ENCODE results near the gene RAB20. TPM values are rescaled to one million over a fixed set of nuclear protein-coding genes. Genes with fewer than 3 reads are reported as not detected.

The RAB20 gene
- total RNA-seq, 1 donor from 2014 or later, result 8.2 TPM

- TF ChIP-seq CTCF (IDR thresholded peaks at IDR 0.05; ENCODE audit: insufficient read depth, low read length, severe bottlenecking), result no peak
- DNase-seq (ENCODE audit: low read depth), result no peak
- FAIRE-seq, result no peak
- H3K36me3 ChIP-seq (ENCODE audit: control insufficient read depth, insufficient read depth, low read length), result no peaks in the 10 kb centered on the region
- no peak overlapping the region for H3K4me3 ChIP-seq (ENCODE audit: low read depth, low read length)
- H3K27me3 ChIP-seq (ENCODE audit: control insufficient read depth, insufficient read depth, low read length), result no peaks in the 10 kb centered on the region
These were observed 28.4 kb upstream of the RAB20 start for GRCh38 chr13:110589793-110590390.

- FAIRE-seq, result no peak
- TF ChIP-seq CTCF (IDR thresholded peaks at IDR 0.05; ENCODE audit: insufficient read depth, low read length, severe bottlenecking), result no peak
These were observed 21.8 kb upstream of the RAB20 start for GRCh38 chr13:110583178-110583865.

GRCh38 chr13:110582421-110582954, 21.0 kb upstream of the RAB20 start:
- FAIRE-seq (no peak), DNase-seq (ENCODE audit: low read depth) (no peak)
- no peak overlapping the region for H3K4me3 ChIP-seq (ENCODE audit: low read depth, low read length)
- H3K36me3 ChIP-seq (ENCODE audit: control insufficient read depth, insufficient read depth, low read length), result no peaks in the 10 kb centered on the region
- no peaks in the 10 kb centered on the region for H3K27me3 ChIP-seq (ENCODE audit: control insufficient read depth, insufficient read depth, low read length)
- TF ChIP-seq CTCF (IDR thresholded peaks at IDR 0.05; ENCODE audit: insufficient read depth, low read length, severe bottlenecking), result no peak

More at GRCh38 chr13:110583178-110583865, 21.8 kb upstream of the RAB20 start:
- Histone ChIP-seq H3K36me3 (ENCODE audit: control insufficient read depth, insufficient read depth, low read length) (no peaks in the 10 kb centered on the region), H3K4me3 (ENCODE audit: low read depth, low read length) (no peak overlapping the region), H3K27me3 (ENCODE audit: control insufficient read depth, insufficient read depth, low read length) (no peaks in the 10 kb centered on the region)
- DNase-seq (ENCODE audit: low read depth), result no peak

- H3K4me3 ChIP-seq (ENCODE audit: low read depth, low read length), result no peak overlapping the region
- H3K36me3 ChIP-seq (ENCODE audit: control insufficient read depth, insufficient read depth, low read length), result no peaks in the 10 kb centered on the region
- no peak for FAIRE-seq
These were observed 20.1 kb upstream of the RAB20 start for GRCh38 chr13:110581506-110582185.

GRCh38 chr13:110580800-110581199, 19.3 kb upstream of the RAB20 start:
- Histone ChIP-seq H3K36me3 (ENCODE audit: control insufficient read depth, insufficient read depth, low read length) (no peaks in the 10 kb centered on the region), H3K4me3 (ENCODE audit: low read depth, low read length) (no peak overlapping the region), H3K27me3 (ENCODE audit: control insufficient read depth, insufficient read depth, low read length) (no peaks in the 10 kb centered on the region)
- TF ChIP-seq CTCF (IDR thresholded peaks at IDR 0.05; ENCODE audit: insufficient read depth, low read length, severe bottlenecking), result no peak
- FAIRE-seq, result no peak
- DNase-seq (ENCODE audit: low read depth), result no peak

More at GRCh38 chr13:110581506-110582185, 20.1 kb upstream of the RAB20 start:
- DNase-seq (ENCODE audit: low read depth), result no peak
- no peaks in the 10 kb centered on the region for H3K27me3 ChIP-seq (ENCODE audit: control insufficient read depth, insufficient read depth, low read length)
- TF ChIP-seq CTCF (IDR thresholded peaks at IDR 0.05; ENCODE audit: insufficient read depth, low read length, severe bottlenecking), result no peak
